Ishikawa (cell line): ENCODE results near the gene KPNA4.

Experiments
- CEBPB ChIP-seq: IDR thresholded peaks from 2 replicates; pipeline ENCODE4 v1.6.1; 2012
- EP300 ChIP-seq: IDR thresholded peaks from 2 replicates; pipeline ENCODE4 v1.6.1; 2012; ENCODE audit warnings: borderline replicate concordance
- MAX ChIP-seq: IDR thresholded peaks from 2 replicates; pipeline ENCODE4 v1.6.1; 2012
- NFIC ChIP-seq: IDR thresholded peaks from 2 replicates; pipeline ENCODE4 v1.6.1; 2012
- REST ChIP-seq: IDR thresholded peaks from 2 replicates; pipeline ENCODE4 v1.6.1; 2012; ENCODE audit warnings: low read depth, mild to moderate bottlenecking
- TAF1 ChIP-seq: IDR thresholded peaks from 2 replicates; pipeline ENCODE4 v1.6.1; 2012; ENCODE audit warnings: low read depth, mild to moderate bottlenecking
- TEAD4 ChIP-seq: IDR thresholded peaks from 2 replicates; pipeline ENCODE4 v1.6.1; 2012
- USF1 ChIP-seq: IDR thresholded peaks from 2 replicates; pipeline ENCODE4 v1.6.1; 2012
- YY1 ChIP-seq: IDR thresholded peaks from 2 replicates; pipeline ENCODE4 v1.6.1; 2012; ENCODE audit warnings: low read depth
- ZBTB7A ChIP-seq: IDR thresholded peaks from 2 replicates; pipeline ENCODE4 v1.6.1; 2012; ENCODE audit warnings: low read depth

- TF ChIP-seq CEBPB (no peak), ZBTB7A (no peak), REST (no peak), TEAD4 (no peak), YY1 (no peak), TAF1 (no peak), EP300 (no peak), MAX (no peak), NFIC (no peak), USF1 (no peak)
Observed at GRCh38 chr3:160577093-160577492, 11.7 kb upstream of the KPNA4 start.
